Fibroblast of pulmonary artery (primary cell): ENCODE data around the gene PRSS35.
A peak's percentile ranks its signal among the peaks of the same experiment; 100 is the strongest.

Experiments used
- DNase-seq: peaks from one replicate; pipeline ENCODE4 v3.0.0-alpha.2; 2010; ENCODE audit warnings: low read depth
- H3K4me3 ChIP-seq: replicated peaks from 2 replicates; pipeline ENCODE4 v1.5.1; 2011; ENCODE audit warnings: low read depth, mild to moderate bottlenecking, control low read depth, low read length, moderate library complexity
- CTCF ChIP-seq: IDR thresholded peaks from 2 replicates; pipeline ENCODE4 v1.5.1; 2011; ENCODE audit warnings: mild to moderate bottlenecking, control low read depth, low read length, inconsistent platforms; ENCODE audit errors: missing control alignments

The PRSS35 gene

GRCh38 chr6:83514866-83515466 is 2.6 kb downstream of the PRSS35 start:
- peak; percentile 84 for DNase-seq
- peak; percentile 91 for TF ChIP-seq CTCF
- no peak overlapping the region for H3K4me3 ChIP-seq

DNA sequence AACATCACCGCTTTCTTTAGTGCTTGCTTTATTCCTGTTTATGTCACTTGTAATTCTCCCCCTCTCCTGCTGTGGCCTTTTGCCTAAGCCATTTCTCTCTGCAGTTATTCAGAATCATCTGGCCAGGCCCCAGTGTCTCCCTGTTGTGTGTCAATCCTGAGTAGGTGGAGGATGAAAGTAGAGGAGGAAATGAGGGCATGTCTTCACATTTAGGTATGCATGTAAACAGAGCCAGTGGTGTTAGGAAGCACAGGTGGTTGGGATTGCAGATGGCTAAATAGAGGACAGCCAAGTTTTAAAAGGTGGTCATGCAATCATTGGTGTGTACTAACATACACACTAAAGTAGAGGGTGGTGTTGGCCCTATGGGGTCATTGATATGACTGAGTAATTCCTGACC is 5.2 kb downstream of the PRSS35 start:
- H3K4me3 ChIP-seq: no peak overlapping the region
- DNase-seq: no peak
- no peak for TF ChIP-seq CTCF

- no peak overlapping the region for H3K4me3 ChIP-seq
- peak; percentile 55 for TF ChIP-seq CTCF
- peak; percentile 39 for DNase-seq
Measured at GRCh38 chr6:83518816-83519480, 6.6 kb downstream of the PRSS35 start.

GRCh38 chr6:83536034-83536646 is 23.8 kb downstream of the PRSS35 start:
- peak; percentile 87 for TF ChIP-seq CTCF
- DNase-seq: peak; percentile 69
- no peak overlapping the region for H3K4me3 ChIP-seq

DNA sequence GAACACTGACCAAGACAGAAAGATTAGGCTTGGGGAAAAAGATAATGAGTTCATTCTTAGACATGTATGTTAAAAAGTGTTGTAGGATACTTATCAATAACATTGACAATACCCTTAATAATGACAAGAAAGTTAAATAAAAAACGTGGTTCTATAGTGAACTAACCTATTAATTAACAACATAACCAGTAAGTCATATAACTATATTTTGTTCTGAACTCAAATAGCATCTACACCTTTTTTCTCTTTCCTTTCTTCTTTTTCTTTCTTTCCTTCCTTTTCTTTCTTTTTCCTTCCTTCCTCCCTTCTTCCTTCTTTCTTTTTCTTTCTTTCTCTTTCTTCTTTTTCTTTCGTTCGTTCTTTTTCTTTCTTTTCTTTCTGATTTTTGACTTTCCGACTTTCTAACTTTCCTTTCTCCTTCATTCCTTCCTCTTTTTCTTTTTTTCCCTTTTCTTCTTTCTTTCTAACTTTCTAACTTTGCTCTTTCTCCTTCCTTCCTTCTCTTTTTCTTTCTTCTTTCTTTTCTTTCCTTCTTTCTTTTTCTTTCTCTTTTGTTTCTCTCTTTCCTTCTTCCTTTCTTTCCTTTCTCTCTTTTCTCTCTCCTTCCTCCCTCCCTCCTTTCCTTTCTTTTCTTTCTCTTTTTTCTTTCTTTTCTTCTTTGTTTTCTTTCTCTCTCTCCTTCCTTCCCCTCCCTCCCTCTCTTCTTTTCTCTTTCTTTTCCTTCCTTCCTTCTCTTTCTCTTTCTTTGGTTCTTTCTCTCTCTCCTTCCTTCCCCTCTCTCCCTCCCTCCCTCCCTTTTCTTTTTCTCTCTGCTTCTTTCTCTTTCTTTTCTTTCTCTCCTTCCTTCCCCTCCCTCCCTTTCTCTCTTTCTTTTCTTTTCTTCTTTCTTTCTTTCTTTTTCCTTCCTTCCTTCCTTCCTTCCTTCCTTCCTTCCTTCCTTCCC is 24.6 kb downstream of the PRSS35 start:
- DNase-seq: no peak
- H3K4me3 ChIP-seq: no peak overlapping the region
- TF ChIP-seq CTCF: no peak

- H3K4me3 ChIP-seq: no peak overlapping the region
- no peak for DNase-seq
- no peak for TF ChIP-seq CTCF
Measured at GRCh38 chr6:83539678-83540077, 27.3 kb downstream of the PRSS35 start.
